ENCODE results near the gene FRMD5.

FRMD5 gene

DNA sequence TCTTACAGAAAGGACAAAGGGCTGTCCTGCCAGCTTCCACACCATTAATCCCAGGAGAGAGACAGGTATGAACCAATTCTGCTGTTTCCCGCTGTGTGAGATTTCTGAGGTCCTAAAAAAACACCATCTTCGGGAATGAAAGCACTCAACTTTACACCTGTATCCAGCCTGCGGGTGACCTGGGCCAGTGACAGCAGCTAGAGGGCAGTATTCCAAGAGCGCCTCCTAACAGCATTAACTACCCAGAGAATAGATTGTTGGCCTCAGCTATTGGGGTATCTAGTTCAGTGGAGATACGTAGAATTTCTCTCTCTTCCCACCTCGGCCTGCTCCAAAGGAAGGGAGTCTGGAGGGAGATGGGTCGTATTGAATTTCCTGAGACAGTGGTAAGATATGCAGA is 313.1 kb downstream of the FRMD5 start:
- DNase-seq (ENCODE audit: extremely low read depth, low read depth) = no peak
- TF ChIP-seq, protein P1, sequence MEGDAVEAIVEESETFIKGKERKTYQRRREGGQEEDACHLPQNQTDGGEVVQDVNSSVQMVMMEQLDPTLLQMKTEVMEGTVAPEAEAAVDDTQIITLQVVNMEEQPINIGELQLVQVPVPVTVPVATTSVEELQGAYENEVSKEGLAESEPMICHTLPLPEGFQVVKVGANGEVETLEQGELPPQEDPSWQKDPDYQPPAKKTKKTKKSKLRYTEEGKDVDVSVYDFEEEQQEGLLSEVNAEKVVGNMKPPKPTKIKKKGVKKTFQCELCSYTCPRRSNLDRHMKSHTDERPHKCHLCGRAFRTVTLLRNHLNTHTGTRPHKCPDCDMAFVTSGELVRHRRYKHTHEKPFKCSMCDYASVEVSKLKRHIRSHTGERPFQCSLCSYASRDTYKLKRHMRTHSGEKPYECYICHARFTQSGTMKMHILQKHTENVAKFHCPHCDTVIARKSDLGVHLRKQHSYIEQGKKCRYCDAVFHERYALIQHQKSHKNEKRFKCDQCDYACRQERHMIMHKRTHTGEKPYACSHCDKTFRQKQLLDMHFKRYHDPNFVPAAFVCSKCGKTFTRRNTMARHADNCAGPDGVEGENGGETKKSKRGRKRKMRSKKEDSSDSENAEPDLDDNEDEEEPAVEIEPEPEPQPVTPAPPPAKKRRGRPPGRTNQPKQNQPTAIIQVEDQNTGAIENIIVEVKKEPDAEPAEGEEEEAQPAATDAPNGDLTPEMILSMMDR (IDR thresholded peaks at IDR 0.05; ENCODE audit: low read depth, low read length, missing control alignments) = peak; percentile 65
- no peak overlapping the region for H3K4me3 ChIP-seq (replicated peaks; ENCODE audit: low read depth, low read length)

DNA sequence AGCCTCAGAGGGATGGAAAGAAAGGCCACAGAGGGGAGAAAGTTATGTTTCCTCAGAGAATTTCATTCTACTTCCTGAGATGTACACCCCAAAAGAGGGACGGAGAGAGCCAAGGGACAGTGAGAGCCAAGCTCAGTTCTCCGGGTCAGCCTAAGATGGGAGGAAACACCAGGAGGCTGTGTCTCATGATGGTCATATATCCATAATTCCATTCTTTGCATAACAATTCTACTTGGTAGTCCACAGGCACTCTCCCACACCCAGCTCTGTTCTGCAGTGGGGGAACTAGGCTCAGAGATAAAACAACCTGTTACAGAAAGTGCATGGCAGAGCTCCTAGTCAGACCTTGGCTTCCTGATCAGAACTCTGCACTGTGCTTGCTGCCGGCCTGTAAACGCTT is 313.8 kb downstream of the FRMD5 start:
- TF ChIP-seq, protein P1 (IDR thresholded peaks at IDR 0.05; ENCODE audit: low read depth, low read length, missing control alignments) = no peak
- no peak for DNase-seq (ENCODE audit: extremely low read depth, low read depth)
- H3K4me3 ChIP-seq (replicated peaks; ENCODE audit: low read depth, low read length) = no peak overlapping the region

DNA sequence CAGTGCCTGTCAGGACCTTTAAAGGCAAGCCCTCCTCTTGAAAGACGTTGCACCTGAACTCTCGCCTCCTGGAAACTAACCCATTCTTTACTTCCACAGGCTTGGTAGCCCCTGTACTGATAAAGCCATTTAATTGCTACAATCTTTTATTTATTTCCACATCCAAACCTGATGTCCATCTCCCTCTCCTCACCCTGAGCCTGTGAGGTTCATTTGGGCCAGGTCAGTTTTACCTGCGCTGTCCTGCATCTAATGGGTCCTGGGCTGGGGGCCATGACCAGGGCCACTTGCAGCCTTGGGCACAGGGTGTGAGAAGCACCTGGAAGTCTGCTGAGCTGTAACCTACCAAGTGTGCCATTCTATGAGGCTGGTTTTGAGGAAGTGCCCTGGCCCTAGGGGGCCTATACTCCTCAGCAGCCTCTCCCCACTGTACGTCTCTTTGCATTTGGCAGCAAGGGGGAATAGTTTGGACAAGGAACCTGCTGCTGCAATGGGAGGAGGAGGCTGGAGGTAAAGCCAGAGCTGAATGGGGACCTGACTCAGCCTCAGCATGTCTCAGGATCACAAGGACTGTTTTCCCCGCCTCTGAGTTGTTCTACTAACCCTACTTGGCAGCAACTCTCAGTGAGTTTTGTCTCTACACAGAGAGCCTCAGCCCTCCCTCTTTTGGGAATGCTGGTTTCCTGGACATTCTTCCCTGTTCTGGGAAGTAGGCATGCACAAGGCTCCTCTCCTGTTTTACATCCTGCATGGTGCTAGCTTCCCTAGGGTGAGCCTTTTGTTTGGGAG is 314.5 kb downstream of the FRMD5 start:
- TF ChIP-seq, protein P1 (IDR thresholded peaks at IDR 0.05; ENCODE audit: low read depth, low read length, missing control alignments) = no peak
- no peak for DNase-seq (ENCODE audit: extremely low read depth, low read depth)

DNA sequence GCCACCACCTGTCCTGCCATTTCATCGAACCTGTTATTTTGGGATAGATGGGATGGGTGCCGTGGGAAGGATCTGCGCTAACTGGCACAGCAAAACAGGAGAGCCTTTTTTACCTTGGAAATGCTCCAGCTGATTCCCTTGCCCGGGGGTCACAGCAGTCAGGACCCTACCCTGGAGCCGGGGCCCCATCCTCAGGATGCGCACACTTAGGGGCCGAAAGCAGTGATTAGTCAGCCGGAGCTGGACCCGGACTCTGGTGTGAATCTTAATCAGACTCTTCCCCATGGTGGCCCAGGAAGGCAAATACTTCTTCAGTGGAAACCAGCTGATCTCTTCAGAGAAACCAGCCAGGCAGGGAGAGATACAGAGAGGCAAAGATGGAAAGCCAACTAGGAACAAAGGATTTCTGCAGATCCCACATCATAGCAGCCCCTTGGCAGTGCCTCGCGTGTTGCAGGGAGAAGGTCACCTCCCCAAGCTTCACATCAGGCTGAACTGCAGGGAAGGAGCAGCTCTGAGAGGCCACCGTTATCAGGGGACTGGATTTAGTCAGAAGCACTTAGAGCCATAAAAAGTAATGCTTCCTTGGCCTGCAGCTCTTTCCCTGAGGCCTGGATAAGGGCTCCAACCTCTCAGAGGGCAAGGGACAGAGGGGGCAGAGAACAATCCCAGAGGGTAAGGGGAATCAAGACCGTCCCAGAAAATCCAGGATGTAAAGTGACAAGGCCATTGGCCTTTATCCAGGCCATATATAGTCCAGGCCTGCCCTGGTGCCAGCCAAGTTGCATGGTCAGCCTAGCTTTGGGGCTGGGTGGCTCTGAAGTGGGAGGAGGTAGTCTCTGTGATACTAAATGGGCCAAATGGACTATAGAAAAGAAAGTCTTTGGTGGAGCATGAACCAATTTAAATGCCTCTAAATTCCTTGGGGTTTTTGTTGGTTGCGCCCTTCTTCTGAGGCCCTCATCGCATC is 315.4 kb downstream of the FRMD5 start:
- DNase-seq (ENCODE audit: extremely low read depth, low read depth) = no peak
- TF ChIP-seq, protein P1 (IDR thresholded peaks at IDR 0.05; ENCODE audit: low read depth, low read length, missing control alignments) = no peak
- no peak overlapping the region for H3K4me3 ChIP-seq (replicated peaks; ENCODE audit: low read depth, low read length)

More for the DNA sequence above, 314.5 kb downstream of the FRMD5 start:
- H3K4me3 ChIP-seq (replicated peaks; ENCODE audit: low read depth, low read length) = no peak overlapping the region

DNA sequence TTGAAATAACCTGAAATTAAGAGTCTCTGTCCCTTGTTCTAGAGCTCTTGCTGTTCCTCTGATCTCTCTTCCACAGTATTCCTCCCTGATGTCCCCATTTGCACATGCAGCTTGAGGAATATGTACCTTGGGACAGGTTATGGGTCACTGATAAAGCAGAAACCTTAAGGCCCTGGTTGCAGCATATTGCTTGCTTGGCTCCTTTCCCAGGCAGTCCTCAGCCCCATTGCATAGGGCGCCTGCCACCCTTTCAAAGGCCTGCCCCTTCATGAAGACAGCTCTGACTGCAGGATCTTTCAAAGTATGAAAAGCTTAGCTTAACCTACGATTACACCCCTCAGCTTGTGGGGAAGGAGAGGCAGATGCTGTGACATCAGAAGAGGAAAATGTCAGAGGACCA is 316.6 kb downstream of the FRMD5 start:
- H3K4me3 ChIP-seq (replicated peaks; ENCODE audit: low read depth, low read length) = no peak overlapping the region
- DNase-seq (ENCODE audit: extremely low read depth, low read depth) = no peak
- TF ChIP-seq, protein P1 (IDR thresholded peaks at IDR 0.05; ENCODE audit: low read depth, low read length, missing control alignments) = no peak

DNA sequence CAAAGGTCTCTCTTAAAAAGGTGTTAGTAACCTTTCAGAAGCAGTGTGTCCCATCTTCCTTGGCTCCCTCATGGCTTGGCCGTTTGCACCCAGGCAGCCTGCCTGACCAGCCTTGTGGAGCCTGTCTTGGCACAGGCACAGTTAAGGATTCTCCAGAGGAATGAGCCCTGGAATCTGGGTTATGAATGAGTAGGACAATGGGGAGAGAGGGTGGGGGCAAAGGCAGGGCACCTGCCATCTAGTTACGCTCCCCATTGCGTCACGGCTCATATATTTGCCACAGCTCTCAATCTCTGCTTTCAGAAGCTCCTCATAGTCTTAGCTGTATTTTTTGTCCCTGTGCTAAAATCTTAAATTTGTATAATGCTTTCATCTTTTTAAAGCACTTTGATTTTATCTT is 317.7 kb downstream of the FRMD5 start:
- no peak overlapping the region for H3K4me3 ChIP-seq (replicated peaks; ENCODE audit: low read depth, low read length)
- TF ChIP-seq, protein P1 (IDR thresholded peaks at IDR 0.05; ENCODE audit: low read depth, low read length, missing control alignments) = no peak
- no peak for DNase-seq (ENCODE audit: extremely low read depth, low read depth)
